Neuronal stem cell (in vitro differentiated cells): ENCODE measurements around the gene ITPA.

Experiments
- DNase-seq: peaks from one replicate; pipeline ENCODE4 v3.0.0-alpha.2; 2013; ENCODE audit warnings: low spot score
- H2AFZ ChIP-seq: one replicate; pipeline ENCODE4 v1.6.1; 2013; ENCODE audit warnings: mild to moderate bottlenecking, low read length, inconsistent platforms
- H2AK5ac ChIP-seq: 2 replicates; pipeline ENCODE4 v1.6.1; 2013; ENCODE audit warnings: low read depth, mild to moderate bottlenecking, inconsistent platforms, low read length, moderate library complexity, mixed read lengths
- H2BK120ac ChIP-seq: 2 replicates; pipeline ENCODE4 v1.6.1; 2013; ENCODE audit warnings: low read depth, mild to moderate bottlenecking, inconsistent platforms, low read length, moderate library complexity, mixed read lengths
- H2BK12ac ChIP-seq: one replicate; pipeline ENCODE4 v1.6.1; 2013; ENCODE audit warnings: low read length, inconsistent platforms
- H2BK15ac ChIP-seq: 2 replicates; pipeline ENCODE4 v1.6.1; 2013; ENCODE audit warnings: mild to moderate bottlenecking, low read length, inconsistent platforms, mixed read lengths
- H2BK5ac ChIP-seq: one replicate; pipeline ENCODE4 v1.6.1; 2013; ENCODE audit warnings: inconsistent platforms, mild to moderate bottlenecking, low read length, moderate library complexity
- H3K14ac ChIP-seq: one replicate; pipeline ENCODE4 v1.6.1; 2013; ENCODE audit warnings: low read length, inconsistent platforms
- H3K18ac ChIP-seq: 2 replicates; pipeline ENCODE4 v1.6.1; 2013; ENCODE audit warnings: low read length, inconsistent platforms
- H3K23ac ChIP-seq: 2 replicates; pipeline ENCODE4 v1.6.1; 2013; ENCODE audit warnings: low read depth, mild to moderate bottlenecking, mixed read lengths, low read length, inconsistent platforms; ENCODE audit not compliant: poor library complexity
- H3K27ac ChIP-seq: replicated peaks from 3 replicates; pipeline ENCODE4 v1.5.1; 2013; ENCODE audit warnings: low read length, inconsistent platforms
- H3K27me3 ChIP-seq, 3 experiments: 2 replicates each; pipeline ENCODE4 v1.6.1; 2013; ENCODE audit warnings: low read length in 3 of 3, mild to moderate bottlenecking in 2 of 3, inconsistent platforms in 1 of 3, low read depth in 1 of 3, mixed read lengths in 1 of 3, moderate library complexity in 1 of 3; ENCODE audit not compliant: control insufficient read depth in 3 of 3, insufficient read depth in 3 of 3
- H3K36me3 ChIP-seq, 2 donors: replicated peaks in 1 of 2; 2 replicates each; pipeline ENCODE4 v1.6.1; 2013; ENCODE audit warnings: low read length in 2 of 2; ENCODE audit not compliant: control insufficient read depth in 2 of 2, insufficient read depth in 2 of 2
- H3K4ac ChIP-seq: 2 replicates; pipeline ENCODE4 v1.6.1; 2013; ENCODE audit warnings: inconsistent platforms, mild to moderate bottlenecking, low read length, moderate library complexity
- H3K4me1 ChIP-seq, 2 donors: 1 replicate in 1 of 2; 2 replicates in 1 of 2; pipeline ENCODE4 v1.6.1; 2013; ENCODE audit warnings: low read length in 2 of 2, low read depth in 1 of 2; ENCODE audit not compliant: control insufficient read depth in 2 of 2, insufficient read depth in 1 of 2
- H3K4me2 ChIP-seq: one replicate; pipeline ENCODE4 v1.6.1; 2013; ENCODE audit warnings: mild to moderate bottlenecking, low read length, inconsistent platforms; ENCODE audit not compliant: insufficient read depth, poor library complexity, severe bottlenecking
- H3K4me3 ChIP-seq, 2 donors: 2 replicates each; pipeline ENCODE4 v1.5.1; 2013; ENCODE audit warnings: low read length in 2 of 2, mild to moderate bottlenecking in 2 of 2, inconsistent platforms in 1 of 2, moderate library complexity in 1 of 2
- H3K79me1 ChIP-seq: one replicate; pipeline ENCODE4 v1.6.1; 2013; ENCODE audit warnings: low read depth, mild to moderate bottlenecking, inconsistent platforms, low read length, moderate library complexity
- H3K9ac ChIP-seq: one replicate; pipeline ENCODE4 v1.6.1; 2013; ENCODE audit warnings: mild to moderate bottlenecking, low read depth, low read length, inconsistent platforms; ENCODE audit not compliant: poor library complexity
- H3K9me3 ChIP-seq, 2 donors: replicated peaks in 1 of 2; 2 replicates each; pipeline versions ENCODE3 to v1.6.1; 2013; ENCODE audit warnings: low read length in 2 of 2, mild to moderate bottlenecking in 2 of 2, inconsistent platforms in 1 of 2, low read depth in 1 of 2, mixed read lengths in 1 of 2, moderate library complexity in 1 of 2; ENCODE audit not compliant: control insufficient read depth in 2 of 2, insufficient read depth in 1 of 2
- H4K8ac ChIP-seq: one replicate; pipeline ENCODE4 v1.6.1; 2013; ENCODE audit warnings: low read depth, mild to moderate bottlenecking, inconsistent platforms, low read length, moderate library complexity
- H4K91ac ChIP-seq: one replicate; pipeline ENCODE4 v1.6.1; 2013; ENCODE audit warnings: low read length, low read depth, mild to moderate bottlenecking, inconsistent platforms; ENCODE audit not compliant: poor library complexity
- WGBS, 2 donors: extraction: QIAGEN DNeasy Blood & Tissue Kit; methylation state at CpG; one replicate each; pipeline ENCODE4 v1.1.7; 2013; ENCODE audit warnings: missing lambda C conversion rate in 2 of 2, mixed read lengths in 1 of 2; ENCODE audit not compliant: insufficient read length in 2 of 2, insufficient replicate concordance in 1 of 2; ENCODE audit errors: extremely low coverage in 2 of 2; 5-methylcytosine and 5-hydroxymethylcytosine counted together

The ITPA gene

DNA sequence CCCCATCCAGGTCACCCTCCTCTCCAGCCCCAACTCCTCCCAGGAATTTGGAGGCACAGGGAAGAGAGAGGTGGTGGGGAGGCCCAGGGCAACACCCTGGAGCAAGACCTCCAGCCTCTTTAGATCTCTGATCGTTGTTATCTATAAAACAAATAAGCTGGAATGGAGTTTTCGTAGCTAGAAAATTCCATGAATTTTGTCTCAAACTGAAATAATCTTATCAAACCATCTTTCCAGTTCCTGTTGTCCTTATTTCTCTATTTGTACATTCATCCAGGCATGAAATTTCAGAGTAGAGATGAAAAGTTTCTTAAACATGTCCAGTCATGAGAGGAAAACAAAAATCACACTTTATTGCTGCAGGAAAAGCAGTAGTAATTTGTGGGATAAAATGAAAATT is 35.9 kb downstream of the ITPA start:
- no CpG with 5 or more reads among the region's 2 CpGs for WGBS, 2 donors
- Histone ChIP-seq H3K36me3 (no peaks in the 10 kb centered on the region), H3K4ac (no peak overlapping the region), H3K14ac (no peak overlapping the region), H2BK12ac (no peak overlapping the region), H3K4me2 (no peak overlapping the region), H3K27me3 (peaks cover 11 to 58% (median 45%) of the 10 kb centered on the region in 3 experiments), H3K27ac (no peak overlapping the region), H3K4me1 (peaks cover 0 to 4% of the 10 kb centered on the region in 2 donors), H3K4me3 (no peak overlapping the region), H2BK120ac (no peak overlapping the region), H3K79me1 (no peaks in the 10 kb centered on the region), H2AK5ac (no peak overlapping the region), H3K9ac (no peak overlapping the region), H4K8ac (no peak overlapping the region), H3K9me3 (no peaks in the 10 kb centered on the region), H3K23ac (no peak overlapping the region), H2BK5ac (no peak overlapping the region), H2BK15ac (peak overlapping the region; percentile 17), H4K91ac (peak overlapping the region; percentile 72), H3K18ac (peak overlapping the region; percentile 71), H2AFZ (no peak overlapping the region)
- DNase-seq, result no peak

- no peak overlapping the region for H2BK15ac ChIP-seq
- H3K27me3 ChIP-seq, result peaks cover 6 to 52% (median 40%) of the 10 kb centered on the region in 3 experiments
- H3K79me1 ChIP-seq, result no peaks in the 10 kb centered on the region
- no peak overlapping the region for H4K91ac ChIP-seq
- no peak overlapping the region for H3K9ac ChIP-seq
- no peak overlapping the region for H2BK5ac ChIP-seq
- no peaks in the 10 kb centered on the region for H3K36me3 ChIP-seq
- H3K4me1 ChIP-seq, result peaks cover 0 to 4% of the 10 kb centered on the region in 2 donors
- no peak overlapping the region for H2BK12ac ChIP-seq
- H3K14ac ChIP-seq, result no peak overlapping the region
- H3K27ac ChIP-seq, result no peak overlapping the region
- no peak overlapping the region for H2BK120ac ChIP-seq
- H3K4me2 ChIP-seq, result no peak overlapping the region
- H3K23ac ChIP-seq, result no peak overlapping the region
- H2AK5ac ChIP-seq, result no peak overlapping the region
- no peaks in the 10 kb centered on the region for H3K9me3 ChIP-seq
- H3K18ac ChIP-seq, result no peak overlapping the region
- H3K4ac ChIP-seq, result no peak overlapping the region
- no peak overlapping the region for H4K8ac ChIP-seq
- DNase-seq, result no peak
- no CpG with 5 or more reads among the region's 4 CpGs for WGBS, 2 donors
- H3K4me3 ChIP-seq, result no peak overlapping the region
- H2AFZ ChIP-seq, result no peak overlapping the region
These were observed 36.4 kb downstream of the ITPA start for GRCh38 chr20:3245711-3246110.

DNA sequence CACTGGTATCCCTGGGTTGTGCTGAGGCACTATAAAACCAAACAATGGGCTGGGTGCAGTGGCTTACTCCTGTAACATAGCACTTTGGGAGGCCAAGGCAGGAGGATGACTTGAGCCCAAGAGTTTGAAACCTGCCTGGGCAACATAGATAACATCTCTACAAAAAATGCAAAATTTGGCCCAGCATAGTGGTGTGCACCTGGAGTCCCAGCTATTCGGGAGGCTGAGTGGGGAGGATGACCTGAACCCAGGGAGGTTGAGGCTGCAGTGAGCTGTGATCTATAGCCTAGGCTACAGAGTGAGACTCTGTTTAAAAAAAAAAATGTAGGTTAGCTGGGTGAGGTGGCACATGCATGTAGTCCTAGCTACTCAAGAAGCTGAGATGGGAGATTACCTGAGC is 37.4 kb downstream of the ITPA start:
- H3K79me1 ChIP-seq, result no peaks in the 10 kb centered on the region
- no peak overlapping the region for H4K91ac ChIP-seq
- no peak overlapping the region for H4K8ac ChIP-seq
- H3K14ac ChIP-seq, result no peak overlapping the region
- no peak overlapping the region for H2BK15ac ChIP-seq
- H3K27me3 ChIP-seq, result peaks cover 4 to 44% (median 32%) of the 10 kb centered on the region in 3 experiments
- no CpG with 5 or more reads among the region's 1 CpG for WGBS, 2 donors
- no peak overlapping the region for H3K4me2 ChIP-seq
- H3K23ac ChIP-seq, result no peak overlapping the region
- H3K18ac ChIP-seq, result no peak overlapping the region
- no peak overlapping the region for H2AK5ac ChIP-seq
- no peak overlapping the region for H3K27ac ChIP-seq
- H2AFZ ChIP-seq, result no peak overlapping the region
- H3K9ac ChIP-seq, result no peak overlapping the region
- no peak overlapping the region for H2BK120ac ChIP-seq
- no peak overlapping the region for H3K4ac ChIP-seq
- H3K36me3 ChIP-seq, result peaks cover 0 to 3% of the 10 kb centered on the region in 2 donors
- H2BK5ac ChIP-seq, result no peak overlapping the region
- no peaks in the 10 kb centered on the region for H3K9me3 ChIP-seq
- no peak overlapping the region for H3K4me3 ChIP-seq
- H3K4me1 ChIP-seq, result peaks cover 0 to 4% of the 10 kb centered on the region in 2 donors
- no peak for DNase-seq
- no peak overlapping the region for H2BK12ac ChIP-seq

DNA sequence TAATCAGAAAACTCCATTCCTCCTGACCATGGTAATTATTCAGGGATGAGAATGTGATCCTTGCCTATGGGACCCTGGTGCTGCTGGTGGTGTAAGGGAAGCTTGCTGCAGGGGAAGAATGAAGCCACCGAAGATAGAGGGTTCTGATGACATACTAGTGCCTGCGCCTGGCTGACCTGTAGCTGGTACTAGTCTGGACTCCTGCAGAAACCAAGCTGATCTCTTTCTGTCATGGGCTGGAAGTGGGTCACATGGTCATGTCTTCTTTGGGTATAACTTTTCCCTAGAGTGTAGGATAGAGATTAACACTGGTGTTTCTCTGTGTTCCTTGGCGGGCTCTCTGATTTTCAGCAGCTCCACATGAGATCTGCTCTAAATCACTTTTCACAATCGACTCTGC is 38.3 kb downstream of the ITPA start:
- Histone ChIP-seq H3K4me1 (peaks cover 0 to 4% of the 10 kb centered on the region in 2 donors), H3K9me3 (no peaks in the 10 kb centered on the region), H2AK5ac (no peak overlapping the region), H3K4me3 (no peak overlapping the region), H2BK15ac (no peak overlapping the region), H2BK5ac (no peak overlapping the region), H2BK12ac (no peak overlapping the region), H3K9ac (no peak overlapping the region), H3K4ac (no peak overlapping the region), H3K14ac (no peak overlapping the region), H3K27me3 (peaks cover 4 to 36% (median 29%) of the 10 kb centered on the region in 3 experiments), H4K91ac (no peak overlapping the region), H3K27ac (no peak overlapping the region), H3K18ac (no peak overlapping the region), H4K8ac (no peak overlapping the region), H2AFZ (no peak overlapping the region), H3K4me2 (no peak overlapping the region), H3K79me1 (no peaks in the 10 kb centered on the region), H3K23ac (no peak overlapping the region), H3K36me3 (peaks cover 4 to 10% of the 10 kb centered on the region in 2 donors), H2BK120ac (no peak overlapping the region)
- DNase-seq, result no peak
- no CpG with 5 or more reads among the region's 4 CpGs for WGBS, 2 donors
